Loucy (cell line): ENCODE data around the gene NXN.
"Not testable (repeated sequence)": the region's sequence is repeated elsewhere in the genome, so short reads cannot be mapped to it uniquely, and the experiment has no call there.

ENCODE experiments used
- H2AFZ ChIP-seq: fragments of 200-600 bp; sonication (generic); 2 replicates; pipeline ENCODE4 v1.6.0; 2016; ENCODE audit warnings: antibody characterized with exemption, mild to moderate bottlenecking, low read length, moderate library complexity
- H3F3A ChIP-seq: fragments of 200-600 bp; 2 replicates; pipeline ENCODE4 v1.6.0; 2016; ENCODE audit warnings: antibody characterized with exemption, low read depth, mild to moderate bottlenecking
- H3K27me3 ChIP-seq: fragments of 200-600 bp; sonication (generic); 2 replicates; pipeline ENCODE4 v1.6.1; 2014; ENCODE audit warnings: low read length, mild to moderate bottlenecking; ENCODE audit not compliant: insufficient read depth, poor library complexity, severe bottlenecking
- H3K36me3 ChIP-seq: fragments of 200-600 bp; sonication (generic); 2 replicates; pipeline ENCODE4 v1.6.1; 2016; ENCODE audit warnings: low read length; ENCODE audit not compliant: insufficient read depth
- H3K4me1 ChIP-seq: fragments of 200-600 bp; sonication (generic); 2 replicates; pipeline ENCODE4 v1.5.1; 2014; ENCODE audit warnings: low read length, mild to moderate bottlenecking; ENCODE audit not compliant: insufficient read depth, poor library complexity, severe bottlenecking
- H3K4me2 ChIP-seq: fragments of 200-600 bp; sonication (generic); 2 replicates; pipeline ENCODE4 v1.6.0; 2014; ENCODE audit warnings: antibody characterized with exemption, low read length, low read depth, mild to moderate bottlenecking; ENCODE audit not compliant: poor library complexity, severe bottlenecking
- H3K4me3 ChIP-seq: fragments of 200-600 bp; sonication (generic); 2 replicates; pipeline ENCODE4 v1.5.1; 2014; ENCODE audit warnings: low read length, mild to moderate bottlenecking, mixed read lengths; ENCODE audit not compliant: poor library complexity, severe bottlenecking
- H3K79me2 ChIP-seq: fragments of 200-600 bp; sonication (generic); 2 replicates; pipeline ENCODE4 v1.6.1; 2014; ENCODE audit warnings: low read length; ENCODE audit not compliant: insufficient read depth
- H3K9ac ChIP-seq: fragments of 200-600 bp; sonication (generic); 2 replicates; pipeline ENCODE4 v1.6.0; 2014; ENCODE audit warnings: mild to moderate bottlenecking, low read depth, low read length, moderate library complexity; ENCODE audit not compliant: poor library complexity, severe bottlenecking
- H3K9me2 ChIP-seq: fragments of 200-600 bp; sonication (generic); replicated peaks from 2 replicates; pipeline ENCODE4 v1.6.1; 2016; ENCODE audit warnings: low read depth, low read length, mixed read lengths
- H3K9me3 ChIP-seq: fragments of 200-600 bp; sonication (generic); 2 replicates; pipeline ENCODE4 v1.6.1; 2014; ENCODE audit warnings: mild to moderate bottlenecking, antibody characterized with exemption, low read length, low read depth; ENCODE audit not compliant: insufficient read depth
- H4K20me1 ChIP-seq: fragments of 200-600 bp; sonication (generic); 2 replicates; pipeline ENCODE4 v1.6.0; 2014; ENCODE audit warnings: antibody characterized with exemption, low read length, mild to moderate bottlenecking; ENCODE audit not compliant: insufficient read depth, poor library complexity, severe bottlenecking
- CTCF ChIP-seq: fragments of 200-600 bp; sonication (generic); conservative IDR thresholded peaks from 2 replicates; pipeline ENCODE4 v1.5.1; 2014; ENCODE audit warnings: mild to moderate bottlenecking, antibody characterized with exemption, low read length
- EZH2phosphoT487 ChIP-seq: fragments of 200-600 bp; IDR thresholded peaks from 2 replicates; pipeline ENCODE4 v1.6.1; 2018; ENCODE audit warnings: antibody characterized with exemption, mild to moderate bottlenecking, moderate library complexity, borderline replicate concordance

NXN gene

DNA sequence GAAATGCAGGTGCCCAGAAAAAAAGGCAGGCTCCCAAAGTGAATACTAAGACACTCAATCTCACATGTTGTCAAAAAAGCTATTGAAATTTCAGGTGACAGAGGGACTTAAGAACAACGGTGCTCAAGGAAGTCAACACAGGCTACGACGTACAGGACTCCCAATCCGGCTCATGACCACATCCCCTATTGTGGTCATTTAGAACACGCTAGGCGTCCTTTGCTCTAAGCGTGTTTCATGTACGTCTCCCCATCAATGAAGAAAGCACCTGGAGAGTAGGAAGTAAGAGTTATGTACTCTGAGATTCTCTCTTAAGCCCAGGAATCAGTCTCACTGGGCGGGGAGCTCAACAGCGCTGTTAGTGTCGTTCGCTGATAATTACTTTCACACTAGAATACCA is 103.3 kb downstream of the NXN start:
- H3K4me2 ChIP-seq, result peak overlapping the region; percentile 49
- H3K4me3 ChIP-seq, result peak overlapping the region; percentile 27
- H3K9me2 ChIP-seq, result no peaks in the 10 kb centered on the region
- H3F3A ChIP-seq, result no peaks in the 10 kb centered on the region
- no peaks in the 10 kb centered on the region; the same call in 1 of the 2 replicates for H3K9me3 ChIP-seq
- no peak overlapping the region for H3K9ac ChIP-seq
- peak overlapping the region; percentile 26; the same call in 1 of the 2 replicates for H2AFZ ChIP-seq
- H3K4me1 ChIP-seq, result peaks cover 7% of the 10 kb centered on the region
- H3K36me3 ChIP-seq, result no peaks in the 10 kb centered on the region
- H4K20me1 ChIP-seq, result no peaks in the 10 kb centered on the region
- H3K79me2 ChIP-seq, result no peaks in the 10 kb centered on the region
- no peaks in the 10 kb centered on the region for H3K27me3 ChIP-seq
- TF ChIP-seq CTCF, result peak; percentile 49
- TF ChIP-seq EZH2phosphoT487, result no peak

DNA sequence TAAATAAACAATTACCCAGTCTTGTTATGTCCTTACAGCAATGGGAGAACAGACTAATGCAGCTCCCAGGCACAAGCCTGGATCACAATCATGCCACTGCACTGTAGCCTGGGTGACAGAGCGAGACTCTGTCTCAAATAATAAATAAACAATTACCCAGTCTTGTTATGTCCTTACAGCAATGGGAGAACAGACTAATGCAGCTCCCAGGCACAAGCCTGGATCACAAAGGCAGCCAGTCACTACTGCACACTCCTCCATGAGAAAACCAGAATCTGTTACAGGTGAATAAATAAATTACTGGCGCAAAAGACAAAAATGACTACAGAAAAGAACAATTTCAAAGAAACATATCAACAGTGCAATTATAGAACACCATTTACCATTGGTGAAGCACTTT is 105.0 kb downstream of the NXN start:
- H3K4me3 ChIP-seq, H3K27me3 ChIP-seq, H3K4me2 ChIP-seq, H3F3A ChIP-seq, H3K9me3 ChIP-seq, H3K36me3 ChIP-seq, H3K79me2 ChIP-seq, H3K9ac ChIP-seq, H2AFZ ChIP-seq, H3K4me1 ChIP-seq, H4K20me1 ChIP-seq, H3K9me2 ChIP-seq: not testable (repeated sequence)

DNA sequence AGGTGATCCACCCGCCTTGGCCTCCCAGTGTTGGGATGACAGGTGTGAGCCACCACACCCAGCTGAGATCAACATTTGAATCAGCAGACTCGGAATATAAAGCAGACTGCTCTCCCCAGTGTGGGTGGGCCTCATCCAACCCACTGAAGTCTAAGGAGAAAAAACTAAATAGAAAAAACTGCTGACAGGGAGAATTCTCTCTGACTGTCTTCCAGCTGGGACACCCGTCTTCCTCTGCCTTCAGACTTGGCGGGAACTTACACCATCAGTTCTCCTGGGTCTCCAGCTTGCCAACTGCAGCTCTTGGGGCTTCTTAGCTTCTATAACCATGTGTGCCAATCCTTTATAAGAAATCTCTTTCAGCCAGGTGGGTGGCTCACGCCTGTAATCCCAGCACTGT is 106.7 kb downstream of the NXN start:
- Histone ChIP-seq H2AFZ (no peak overlapping the region), H3K9me3 (no peaks in the 10 kb centered on the region; the same call in 1 of the 2 replicates), H4K20me1 (no peaks in the 10 kb centered on the region), H3K9me2 (no peaks in the 10 kb centered on the region), H3K4me2 (no peak overlapping the region), H3K79me2 (no peaks in the 10 kb centered on the region), H3F3A (no peaks in the 10 kb centered on the region), H3K36me3 (no peaks in the 10 kb centered on the region), H3K9ac (no peak overlapping the region), H3K4me1 (no peaks in the 10 kb centered on the region), H3K4me3 (no peak overlapping the region), H3K27me3 (no peaks in the 10 kb centered on the region)
- TF ChIP-seq CTCF, result no peak
- TF ChIP-seq EZH2phosphoT487, result no peak

DNA sequence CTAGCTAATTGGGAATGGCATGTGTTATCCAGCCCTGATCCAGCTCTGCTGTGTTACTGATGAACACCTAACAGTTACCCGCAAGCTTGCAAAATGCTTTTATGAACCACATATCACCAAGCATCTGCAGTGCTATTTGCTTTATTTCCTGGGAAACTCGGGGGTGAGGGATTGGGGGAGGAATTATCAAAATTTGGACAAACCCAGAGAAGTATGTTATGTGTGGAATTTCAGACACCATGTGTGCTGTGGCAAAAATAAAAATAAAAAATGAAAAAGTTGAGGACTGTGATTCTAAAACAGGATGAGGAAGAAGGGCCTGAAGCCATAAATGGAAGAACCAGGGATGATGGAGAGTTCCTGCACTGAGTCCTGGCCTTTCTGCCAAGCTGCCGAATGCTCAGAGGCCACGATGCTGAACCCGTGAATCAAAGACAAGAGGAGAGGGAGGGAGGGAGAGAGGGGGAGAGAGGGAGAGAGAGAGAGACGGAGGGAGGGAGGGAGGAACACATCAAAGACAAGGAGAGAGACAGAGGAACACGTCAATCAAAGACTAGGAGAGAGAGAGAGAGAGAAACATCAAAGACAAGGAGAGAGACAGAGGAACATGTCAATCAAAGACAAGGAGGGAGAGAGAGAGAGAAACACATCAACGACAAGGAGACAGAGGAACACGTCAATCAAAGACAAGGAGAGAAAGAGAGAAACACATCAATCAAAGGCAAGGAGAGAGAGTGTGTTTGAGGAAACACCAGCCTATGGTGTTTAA is 107.6 kb downstream of the NXN start:
- H3K9me2 ChIP-seq, result no peaks in the 10 kb centered on the region
- H3K4me1 ChIP-seq, result no peaks in the 10 kb centered on the region
- no peaks in the 10 kb centered on the region for H3K79me2 ChIP-seq
- H3F3A ChIP-seq, result no peaks in the 10 kb centered on the region
- H3K9ac ChIP-seq, result no peak overlapping the region
- H3K27me3 ChIP-seq, result no peaks in the 10 kb centered on the region
- H2AFZ ChIP-seq, result no peak overlapping the region
- no peaks in the 10 kb centered on the region for H4K20me1 ChIP-seq
- H3K9me3 ChIP-seq, result no peaks in the 10 kb centered on the region; the same call in 1 of the 2 replicates
- H3K36me3 ChIP-seq, result no peaks in the 10 kb centered on the region
- TF ChIP-seq CTCF, result no peak
- no peak for TF ChIP-seq EZH2phosphoT487
- H3K4me3 ChIP-seq, result no peak overlapping the region
- no peak overlapping the region for H3K4me2 ChIP-seq
